ENCODE measurements around the gene RBMS1. TPM values are rescaled to one million over a fixed set of nuclear protein-coding genes. Genes with fewer than 3 reads are reported as not detected.

Gene RBMS1
- total RNA-seq, 4 donors from 2014 or later = 13.5 to 31.6 (median 23.0) TPM

GRCh38 chr2:160301420-160301819 lies 192.2 kb downstream of the RBMS1 start:
- intact Hi-C loops (cut with DNase I; ENCODE audit: low total_unique reads) (no loop called here), in situ Hi-C loops (cut with MboI; ENCODE audit: low pct_ligation_motif_present in 1 of 4, low pct_unique_long_range_greater_than_20kb in 1 of 4, low sequenced_read_pairs in 3 of 4) (no loop called here)
- WGBS, 2 donors (ENCODE audit: low coverage in 1 of 2) = 80 to 100% methylated on average over 1 to 2 of the region's 2 CpGs
- no peak overlapping the region for H3K4me3 ChIP-seq
- H3K27me3 ChIP-seq = no peaks in the 10 kb centered on the region
- peaks cover 0 to 10% (median 0%) of the 10 kb centered on the region in 4 donors for H3K4me1 ChIP-seq
- no peak for DNase-seq
- TF ChIP-seq EP300 (IDR thresholded peaks at IDR 0.05; ENCODE audit: low read depth) (no peak), CTCF (IDR thresholded peaks at IDR 0.05) (no peak), POLR2A (IDR thresholded peaks at IDR 0.05) (no peak), POLR2AphosphoS5 (IDR thresholded peaks at IDR 0.05) (no peak)
- H3K27ac ChIP-seq = no peak overlapping the region
- no peaks in the 10 kb centered on the region for H3K36me3 ChIP-seq
- H3K9me3 ChIP-seq = no peaks in the 10 kb centered on the region

GRCh38 chr2:160300203-160300602 lies 193.4 kb downstream of the RBMS1 start:
- H3K4me3 ChIP-seq = no peak overlapping the region
- TF ChIP-seq EP300 (IDR thresholded peaks at IDR 0.05; ENCODE audit: low read depth) (no peak), POLR2AphosphoS5 (IDR thresholded peaks at IDR 0.05) (no peak), POLR2A (IDR thresholded peaks at IDR 0.05) (no peak), CTCF (IDR thresholded peaks at IDR 0.05) (no peak)
- in situ Hi-C loops (cut with MboI; ENCODE audit: low pct_ligation_motif_present in 1 of 4, low pct_unique_long_range_greater_than_20kb in 1 of 4, low sequenced_read_pairs in 3 of 4) = no loop called here
- H3K27ac ChIP-seq = no peak overlapping the region
- intact Hi-C loops (cut with DNase I; ENCODE audit: low total_unique reads) = no loop called here
- H3K4me1 ChIP-seq = peaks cover 0 to 10% (median 1%) of the 10 kb centered on the region in 4 donors
- no peak for DNase-seq
- no peaks in the 10 kb centered on the region for H3K27me3 ChIP-seq
- H3K36me3 ChIP-seq = no peaks in the 10 kb centered on the region
- 83 to 93% methylated on average over 1 of the region's 1 CpG for WGBS, 2 donors (ENCODE audit: low coverage in 1 of 2)
- H3K9me3 ChIP-seq = no peaks in the 10 kb centered on the region

- TF ChIP-seq POLR2AphosphoS5 (IDR thresholded peaks at IDR 0.05) = no peak
- TF ChIP-seq EP300 (IDR thresholded peaks at IDR 0.05; ENCODE audit: low read depth) = no peak
- TF ChIP-seq CTCF (IDR thresholded peaks at IDR 0.05) = no peak
- no peak for TF ChIP-seq POLR2A (IDR thresholded peaks at IDR 0.05)
- Histone ChIP-seq H3K9me3 (no peaks in the 10 kb centered on the region), H3K4me3 (no peak overlapping the region), H3K4me1 (peaks cover 0 to 11% (median 3%) of the 10 kb centered on the region in 4 donors), H3K27ac (no peak overlapping the region), H3K27me3 (no peaks in the 10 kb centered on the region), H3K36me3 (no peaks in the 10 kb centered on the region)
- intact Hi-C loops (cut with DNase I; ENCODE audit: low total_unique reads) = no loop called here
- WGBS, 2 donors (ENCODE audit: low coverage in 1 of 2) = 78 to 93% methylated on average over 3 of the region's 3 CpGs
- no peak for DNase-seq
- in situ Hi-C loops (cut with MboI; ENCODE audit: low pct_ligation_motif_present in 1 of 4, low pct_unique_long_range_greater_than_20kb in 1 of 4, low sequenced_read_pairs in 3 of 4) = no loop called here
Observed at GRCh38 chr2:160299540-160299939, 194.1 kb downstream of the RBMS1 start.

GRCh38 chr2:160298960-160299359 lies 194.6 kb downstream of the RBMS1 start:
- Histone ChIP-seq H3K27ac (no peak overlapping the region), H3K4me3 (no peak overlapping the region), H3K27me3 (no peaks in the 10 kb centered on the region), H3K9me3 (no peaks in the 10 kb centered on the region), H3K36me3 (no peaks in the 10 kb centered on the region), H3K4me1 (peaks cover 0 to 14% (median 3%) of the 10 kb centered on the region in 4 donors)
- TF ChIP-seq POLR2A (IDR thresholded peaks at IDR 0.05) (no peak), EP300 (IDR thresholded peaks at IDR 0.05; ENCODE audit: low read depth) (no peak), POLR2AphosphoS5 (IDR thresholded peaks at IDR 0.05) (no peak), CTCF (IDR thresholded peaks at IDR 0.05) (no peak)
- in situ Hi-C loops (cut with MboI; ENCODE audit: low pct_ligation_motif_present in 1 of 4, low pct_unique_long_range_greater_than_20kb in 1 of 4, low sequenced_read_pairs in 3 of 4) = no loop called here
- WGBS, 2 donors (ENCODE audit: low coverage in 1 of 2) = 95% methylated on average over 1 of the region's 1 CpG; no CpG with 5 or more reads in 1 of the 2 donors
- intact Hi-C loops (cut with DNase I; ENCODE audit: low total_unique reads) = no loop called here
- DNase-seq = no peak
